Cardiac fibroblast (primary cell): ENCODE results near the gene TEC.

ENCODE experiments used
- DNase-seq, 2 donors: peaks; one replicate each; pipeline versions ENCODE4 v3.0.0 to v3.0.0-alpha.2; 2010; ENCODE audit warnings: low read depth in 2 of 2
- H3K4me3 ChIP-seq, 2 donors: replicated peaks in 1 of 2; 1 replicate in 1 of 2; 2 replicates in 1 of 2; pipeline ENCODE4 v1.5.1; 2011; ENCODE audit warnings: low read depth in 2 of 2, low read length in 2 of 2, mild to moderate bottlenecking in 2 of 2, moderate library complexity in 1 of 2
- TF ChIP-seq, protein P1 (sequence below): IDR thresholded peaks from one replicate; pipeline ENCODE4 v1.5.1; 2011; ENCODE audit warnings: low read depth, mild to moderate bottlenecking, low read length, inconsistent platforms

TEC gene

GRCh38 chr4:48275686-48276085, 6.0 kb upstream of the TEC start:
- TF ChIP-seq, protein P1, sequence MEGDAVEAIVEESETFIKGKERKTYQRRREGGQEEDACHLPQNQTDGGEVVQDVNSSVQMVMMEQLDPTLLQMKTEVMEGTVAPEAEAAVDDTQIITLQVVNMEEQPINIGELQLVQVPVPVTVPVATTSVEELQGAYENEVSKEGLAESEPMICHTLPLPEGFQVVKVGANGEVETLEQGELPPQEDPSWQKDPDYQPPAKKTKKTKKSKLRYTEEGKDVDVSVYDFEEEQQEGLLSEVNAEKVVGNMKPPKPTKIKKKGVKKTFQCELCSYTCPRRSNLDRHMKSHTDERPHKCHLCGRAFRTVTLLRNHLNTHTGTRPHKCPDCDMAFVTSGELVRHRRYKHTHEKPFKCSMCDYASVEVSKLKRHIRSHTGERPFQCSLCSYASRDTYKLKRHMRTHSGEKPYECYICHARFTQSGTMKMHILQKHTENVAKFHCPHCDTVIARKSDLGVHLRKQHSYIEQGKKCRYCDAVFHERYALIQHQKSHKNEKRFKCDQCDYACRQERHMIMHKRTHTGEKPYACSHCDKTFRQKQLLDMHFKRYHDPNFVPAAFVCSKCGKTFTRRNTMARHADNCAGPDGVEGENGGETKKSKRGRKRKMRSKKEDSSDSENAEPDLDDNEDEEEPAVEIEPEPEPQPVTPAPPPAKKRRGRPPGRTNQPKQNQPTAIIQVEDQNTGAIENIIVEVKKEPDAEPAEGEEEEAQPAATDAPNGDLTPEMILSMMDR: no peak

GRCh38 chr4:48275247-48275646, 5.6 kb upstream of the TEC start:
- TF ChIP-seq, protein P1: peak; percentile 41
- DNase-seq: peak; percentile 17 to 25
- H3K4me3 ChIP-seq: no peak overlapping the region

More at GRCh38 chr4:48275686-48276085, 6.0 kb upstream of the TEC start:
- no peak overlapping the region for H3K4me3 ChIP-seq
- DNase-seq: no peak

GRCh38 chr4:48271626-48272025, 2.0 kb upstream of the TEC start:
- H3K4me3 ChIP-seq: no peak overlapping the region
- TF ChIP-seq, protein P1: no peak
- DNase-seq: no peak

DNA sequence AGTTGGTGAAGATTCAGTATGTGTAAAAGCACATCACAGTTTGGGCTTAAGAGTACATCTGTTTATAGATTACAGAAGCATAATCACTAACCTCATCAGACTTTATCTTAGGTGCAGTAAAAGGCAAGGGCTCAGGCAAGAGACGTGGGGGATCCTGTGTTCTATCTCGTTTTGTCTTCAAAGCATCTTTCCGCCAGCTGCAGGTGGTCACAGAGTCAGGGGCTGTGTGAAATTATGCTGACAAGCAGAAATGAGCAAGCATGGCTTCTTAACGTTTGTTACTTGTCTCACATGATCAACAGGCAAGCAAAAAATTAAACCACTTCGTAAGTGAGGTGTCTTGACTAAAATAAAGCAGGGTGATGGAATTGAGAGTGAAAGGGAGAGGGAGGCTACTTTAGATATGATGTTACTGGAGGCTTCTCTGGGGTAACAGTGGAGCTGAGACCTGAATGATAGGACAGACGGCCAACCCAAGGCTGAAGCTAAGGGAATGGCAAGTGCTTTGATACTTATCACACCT, 1.4 kb upstream of the TEC start:
- TF ChIP-seq, protein P1: no peak
- no peak overlapping the region for H3K4me3 ChIP-seq
- DNase-seq: no peak

- H3K4me3 ChIP-seq: no peak overlapping the region
- DNase-seq: no peak
- TF ChIP-seq, protein P1: no peak
Observed at GRCh38 chr4:48270523-48270897, 872 bp upstream of the TEC start.

DNA sequence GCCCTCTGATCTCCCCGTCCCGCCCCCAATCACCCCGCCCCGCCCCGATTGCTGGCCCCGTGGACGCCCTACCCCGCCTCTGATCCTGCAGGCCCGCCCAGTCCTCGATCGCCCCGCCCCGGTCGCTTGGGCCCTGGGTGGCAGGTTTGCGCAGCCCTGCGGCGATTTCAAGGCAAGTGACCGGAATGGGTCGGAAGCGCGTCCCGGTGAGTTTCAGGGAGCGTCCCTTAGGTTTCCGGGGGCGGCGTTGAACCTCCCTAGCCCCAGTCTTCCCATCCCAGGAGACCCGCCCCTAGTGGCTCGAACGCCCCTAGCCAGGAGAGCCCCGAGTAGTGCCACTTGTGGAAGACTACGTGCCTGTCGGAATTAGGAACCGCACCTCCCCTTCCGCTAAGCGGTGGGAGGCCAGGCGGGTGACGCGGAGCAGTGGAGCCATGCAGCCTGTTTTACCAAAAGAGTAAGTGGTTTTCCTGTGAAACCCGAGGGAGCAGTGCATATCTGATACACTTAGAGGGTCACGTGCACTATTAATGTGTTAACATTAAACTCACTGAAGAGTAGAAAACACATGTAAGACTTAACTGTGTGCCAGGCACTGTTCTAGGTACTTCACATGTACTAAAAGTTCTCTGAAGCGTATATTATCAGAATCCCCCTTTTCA, 354 bp upstream of the TEC start:
- DNase-seq: peak; percentile 52 to 60
- peak overlapping the region; percentile 59 to 67 for H3K4me3 ChIP-seq
- TF ChIP-seq, protein P1: peak; percentile 30
